Adipose tissue (tissue), 3 donors: ENCODE results near the gene RHOB. TPM values are rescaled to one million over a fixed set of nuclear protein-coding genes. Genes with fewer than 3 reads are reported as not detected.

Experiments used
- H3K27ac ChIP-seq: one replicate; pipeline ENCODE4 v1.5.1; 2013; ENCODE audit warnings: low read depth, low read length
- WGBS, 3 donors: extraction: QIAGEN DNeasy Blood & Tissue Kit; methylation state at CpG; one replicate each; pipeline ENCODE4 v1.1.7; 2013; 5-methylcytosine and 5-hydroxymethylcytosine counted together
- polyA plus RNA-seq, 3 donors: library from polyadenylated mRNA; stranded (reverse); fragments of 200-250 nt; gene quantifications; one replicate each; pipeline ENCODE4 v1.2.3, GENCODE V29; 2013
- donor health status: healthy with polysubstance abuse.
- donor health status: Bipolar disorder and iron deficiency.
- donor health status: healthy.

Gene RHOB
- polyA plus RNA-seq, 3 donors: 155 to 963 (median 704) TPM

GRCh38 chr2:20468549-20469500 lies 22.0 kb downstream of the RHOB start:
- no peak overlapping the region for H3K27ac ChIP-seq
- WGBS, 3 donors: 63 to 92% (median 85%) methylated on average over 11 of the region's 11 CpGs

- WGBS, 3 donors: 88 to 96% (median 94%) methylated on average over 8 of the region's 8 CpGs
- no peak overlapping the region for H3K27ac ChIP-seq
These were observed 22.7 kb downstream of the RHOB start for GRCh38 chr2:20469595-20469994.

- no peak overlapping the region for H3K27ac ChIP-seq
- WGBS, 3 donors: 90 to 96% (median 93%) methylated on average over 6 of the region's 6 CpGs
These were observed 23.3 kb downstream of the RHOB start for GRCh38 chr2:20470211-20470610.

- WGBS, 3 donors: 87 to 95% (median 92%) methylated on average over 4 of the region's 4 CpGs
- H3K27ac ChIP-seq: no peak overlapping the region
These were observed 24.3 kb downstream of the RHOB start for GRCh38 chr2:20471148-20471547.

GRCh38 chr2:20471902-20472559 lies 25.2 kb downstream of the RHOB start:
- no peak overlapping the region for H3K27ac ChIP-seq
- 58 to 86% (median 81%) methylated on average over 1 of the region's 1 CpG for WGBS, 3 donors

GRCh38 chr2:20472569-20472968 lies 25.7 kb downstream of the RHOB start:
- no peak overlapping the region for H3K27ac ChIP-seq
- WGBS, 3 donors: 86 to 90% (median 90%) methylated on average over 4 of the region's 4 CpGs

- 77 to 86% (median 86%) methylated on average over 4 of the region's 4 CpGs for WGBS, 3 donors
These were observed 26.3 kb downstream of the RHOB start for GRCh38 chr2:20473128-20473527.

GRCh38 chr2:20474757-20475566 lies 28.1 kb downstream of the RHOB start:
- H3K27ac ChIP-seq: no peak overlapping the region
- 78 to 89% (median 83%) methylated on average over 7 of the region's 7 CpGs for WGBS, 3 donors

More at GRCh38 chr2:20473128-20473527, 26.3 kb downstream of the RHOB start:
- no peak overlapping the region for H3K27ac ChIP-seq

- WGBS, 3 donors: 92 to 96% (median 94%) methylated on average over 3 of the region's 3 CpGs
- H3K27ac ChIP-seq: no peak overlapping the region
These were observed 28.7 kb downstream of the RHOB start for GRCh38 chr2:20475567-20475952.

GRCh38 chr2:20476481-20476880 lies 29.6 kb downstream of the RHOB start:
- 89 to 93% (median 92%) methylated on average over 1 of the region's 1 CpG for WGBS, 3 donors
- H3K27ac ChIP-seq: no peak overlapping the region

GRCh38 chr2:20476950-20477349 lies 30.1 kb downstream of the RHOB start:
- H3K27ac ChIP-seq: no peak overlapping the region
- WGBS, 3 donors: 85 to 89% (median 89%) methylated on average over 7 of the region's 7 CpGs

GRCh38 chr2:20478961-20479360 lies 32.1 kb downstream of the RHOB start:
- no peak overlapping the region for H3K27ac ChIP-seq
- 88 to 91% (median 88%) methylated on average over 7 of the region's 7 CpGs for WGBS, 3 donors

- no peak overlapping the region for H3K27ac ChIP-seq
- WGBS, 3 donors: 81 to 94% (median 89%) methylated on average over 9 of the region's 9 CpGs
These were observed 33.0 kb downstream of the RHOB start for GRCh38 chr2:20479835-20480234.

- H3K27ac ChIP-seq: no peak overlapping the region
- 53 to 83% (median 80%) methylated on average over 4 of the region's 4 CpGs for WGBS, 3 donors
These were observed 34.0 kb downstream of the RHOB start for GRCh38 chr2:20480913-20481312.

- no peak overlapping the region for H3K27ac ChIP-seq
- WGBS, 3 donors: 70 to 80% (median 80%) methylated on average over 5 of the region's 5 CpGs
These were observed 35.0 kb downstream of the RHOB start for GRCh38 chr2:20481798-20482405.

GRCh38 chr2:20482725-20483124 lies 35.9 kb downstream of the RHOB start:
- H3K27ac ChIP-seq: no peak overlapping the region
- 62 to 79% (median 76%) methylated on average over 3 of the region's 3 CpGs for WGBS, 3 donors

- WGBS, 3 donors: 75 to 86% (median 84%) methylated on average over 7 of the region's 7 CpGs
These were observed 36.5 kb downstream of the RHOB start for GRCh38 chr2:20483194-20483895.

More at GRCh38 chr2:20483194-20483895, 36.5 kb downstream of the RHOB start:
- no peak overlapping the region for H3K27ac ChIP-seq
